IPS DF 6.9 (cell line): Measurements from ENCODE around the gene ARID1A.
"Not testable (repeated sequence)": the region's sequence is repeated elsewhere in the genome, so short reads cannot be mapped to it uniquely, and the experiment has no call there.

ENCODE experiments used
- DNase-seq: peaks from one replicate; pipeline ENCODE4 v3.0.0-alpha.2; 2013; ENCODE audit warnings: low read depth, low spot score
- H3K27ac ChIP-seq: one replicate; pipeline ENCODE4 v1.5.1; 2013; ENCODE audit warnings: low read length, control low read depth
- H3K27me3 ChIP-seq: 2 replicates; pipeline ENCODE4 v1.6.1; 2013; ENCODE audit warnings: mild to moderate bottlenecking, low read length; ENCODE audit not compliant: control insufficient read depth, insufficient read depth
- H3K36me3 ChIP-seq: 2 replicates; pipeline ENCODE4 v1.6.1; 2013; ENCODE audit warnings: low read length; ENCODE audit not compliant: control insufficient read depth, insufficient read depth
- H3K4me1 ChIP-seq: 2 replicates; pipeline ENCODE4 v1.6.1; 2013; ENCODE audit warnings: low read length; ENCODE audit not compliant: control insufficient read depth, insufficient read depth
- H3K4me3 ChIP-seq: 2 replicates; pipeline ENCODE4 v1.5.1; 2013; ENCODE audit warnings: mild to moderate bottlenecking, low read length
- H3K9me3 ChIP-seq: 2 replicates; pipeline ENCODE4 v1.6.1; 2013; ENCODE audit warnings: low read length, inconsistent platforms; ENCODE audit not compliant: control insufficient read depth, insufficient read depth
- WGBS: extraction: QIAGEN DNeasy Blood & Tissue Kit; methylation state at CpG from one replicate; pipeline ENCODE4 v1.1.7; 2013; ENCODE audit warnings: mixed read lengths, missing lambda C conversion rate; ENCODE audit not compliant: insufficient read length, insufficient coverage; 5-methylcytosine and 5-hydroxymethylcytosine counted together

ARID1A gene

GRCh38 chr1:26700711-26701110 is 4.9 kb downstream of the ARID1A start:
- H3K4me3 ChIP-seq, result no peak overlapping the region
- no peak overlapping the region for H3K27ac ChIP-seq
- H3K36me3 ChIP-seq, result no peaks in the 10 kb centered on the region
- H3K4me1 ChIP-seq, result peaks cover 4% of the 10 kb centered on the region; the same call in 1 of the 2 replicates
- no peaks in the 10 kb centered on the region for H3K27me3 ChIP-seq
- H3K9me3 ChIP-seq, result no peaks in the 10 kb centered on the region
- DNase-seq, result no peak

- no peaks in the 10 kb centered on the region for H3K9me3 ChIP-seq
- H3K36me3 ChIP-seq, result no peaks in the 10 kb centered on the region
- H3K4me3 ChIP-seq, result no peak overlapping the region
- peaks cover 6% of the 10 kb centered on the region; the same call in 1 of the 2 replicates for H3K4me1 ChIP-seq
- no peaks in the 10 kb centered on the region for H3K27me3 ChIP-seq
- no peak overlapping the region for H3K27ac ChIP-seq
- WGBS, result no CpG with 5 or more reads among the region's 5 CpGs
- DNase-seq, result no peak
Measured at GRCh38 chr1:26701266-26701994, 5.6 kb downstream of the ARID1A start.

GRCh38 chr1:26701995-26702679 is 6.3 kb downstream of the ARID1A start:
- Histone ChIP-seq H3K36me3 (no peaks in the 10 kb centered on the region), H3K4me1 (peaks cover 6% of the 10 kb centered on the region; the same call in 1 of the 2 replicates), H3K27me3 (no peaks in the 10 kb centered on the region), H3K4me3 (no peak overlapping the region), H3K27ac (no peak overlapping the region), H3K9me3 (no peaks in the 10 kb centered on the region)
- no CpG with 5 or more reads among the region's 4 CpGs for WGBS
- DNase-seq, result no peak

GRCh38 chr1:26702680-26703038 is 6.8 kb downstream of the ARID1A start:
- no CpG with 5 or more reads among the region's 1 CpG for WGBS
- no peaks in the 10 kb centered on the region for H3K36me3 ChIP-seq

GRCh38 chr1:26703478-26703877 is 7.7 kb downstream of the ARID1A start:
- Histone ChIP-seq H3K9me3 (no peaks in the 10 kb centered on the region), H3K4me1 (peaks cover 6% of the 10 kb centered on the region; the same call in 1 of the 2 replicates), H3K36me3 (no peaks in the 10 kb centered on the region), H3K27me3 (no peaks in the 10 kb centered on the region), H3K4me3 (no peak overlapping the region), H3K27ac (no peak overlapping the region)
- no peak for DNase-seq

More at GRCh38 chr1:26702680-26703038, 6.8 kb downstream of the ARID1A start:
- H3K27me3 ChIP-seq, result no peaks in the 10 kb centered on the region
- H3K4me1 ChIP-seq, result peaks cover 6% of the 10 kb centered on the region; the same call in 1 of the 2 replicates
- DNase-seq, result no peak
- no peak overlapping the region for H3K27ac ChIP-seq
- no peaks in the 10 kb centered on the region for H3K9me3 ChIP-seq
- no peak overlapping the region for H3K4me3 ChIP-seq

GRCh38 chr1:26704629-26705028 is 8.8 kb downstream of the ARID1A start:
- H3K36me3 ChIP-seq, result peaks cover 3% of the 10 kb centered on the region; the same call in 1 of the 2 replicates

GRCh38 chr1:26705227-26705626 is 9.4 kb downstream of the ARID1A start:
- not testable (repeated sequence) for H3K9me3 ChIP-seq, H3K27ac ChIP-seq, H3K4me1 ChIP-seq, H3K4me3 ChIP-seq, H3K27me3 ChIP-seq, H3K36me3 ChIP-seq, DNase-seq
- no CpG with 5 or more reads among the region's 4 CpGs for WGBS

More at GRCh38 chr1:26704629-26705028, 8.8 kb downstream of the ARID1A start:
- no peak overlapping the region for H3K27ac ChIP-seq
- no CpG with 5 or more reads among the region's 5 CpGs for WGBS
- no peaks in the 10 kb centered on the region for H3K9me3 ChIP-seq
- no peak for DNase-seq
- peaks cover 6% of the 10 kb centered on the region; the same call in 1 of the 2 replicates for H3K4me1 ChIP-seq
- no peak overlapping the region for H3K4me3 ChIP-seq
- H3K27me3 ChIP-seq, result no peaks in the 10 kb centered on the region

- H3K36me3 ChIP-seq, result peaks cover 3% of the 10 kb centered on the region; the same call in 1 of the 2 replicates
- WGBS, result no CpG with 5 or more reads among the region's 1 CpG
Measured at GRCh38 chr1:26705788-26706311, 10.0 kb downstream of the ARID1A start.

GRCh38 chr1:26706315-26706714 is 10.5 kb downstream of the ARID1A start:
- H3K27ac ChIP-seq, result no peak overlapping the region
- H3K27me3 ChIP-seq, result no peaks in the 10 kb centered on the region
- H3K9me3 ChIP-seq, result no peaks in the 10 kb centered on the region
- peaks cover 3% of the 10 kb centered on the region; the same call in 1 of the 2 replicates for H3K36me3 ChIP-seq
- H3K4me1 ChIP-seq, result peaks cover 3% of the 10 kb centered on the region; the same call in 1 of the 2 replicates
- no CpG with 5 or more reads among the region's 5 CpGs for WGBS
- H3K4me3 ChIP-seq, result no peak overlapping the region
- no peak for DNase-seq

More at GRCh38 chr1:26705788-26706311, 10.0 kb downstream of the ARID1A start:
- H3K9me3 ChIP-seq, result no peaks in the 10 kb centered on the region
- peaks cover 4% of the 10 kb centered on the region; the same call in 1 of the 2 replicates for H3K4me1 ChIP-seq
- DNase-seq, result no peak
- no peak overlapping the region for H3K4me3 ChIP-seq
- no peaks in the 10 kb centered on the region for H3K27me3 ChIP-seq
- no peak overlapping the region for H3K27ac ChIP-seq

- Histone ChIP-seq H3K4me1 (peaks cover 2% of the 10 kb centered on the region; the same call in 1 of the 2 replicates), H3K9me3 (no peaks in the 10 kb centered on the region), H3K4me3 (no peak overlapping the region), H3K27ac (no peak overlapping the region), H3K27me3 (no peaks in the 10 kb centered on the region), H3K36me3 (peaks cover 3% of the 10 kb centered on the region; the same call in 1 of the 2 replicates)
- DNase-seq, result no peak
- WGBS, result no CpG with 5 or more reads among the region's 5 CpGs
Measured at GRCh38 chr1:26710811-26711210, 15.0 kb downstream of the ARID1A start.
